IPS-20b (cell line): Measurements from ENCODE around the gene APOC3.

Source experiments
- H3K27ac ChIP-seq: one replicate; pipeline ENCODE4 v1.5.1; 2013; ENCODE audit warnings: low read length
- H3K27me3 ChIP-seq: 2 replicates; pipeline ENCODE4 v1.6.1; 2013; ENCODE audit warnings: mild to moderate bottlenecking, low read length, inconsistent platforms; ENCODE audit not compliant: insufficient read depth
- H3K36me3 ChIP-seq: 2 replicates; pipeline ENCODE4 v1.6.1; 2013; ENCODE audit warnings: low read depth, mild to moderate bottlenecking, inconsistent platforms, low read length, moderate library complexity; ENCODE audit not compliant: insufficient read depth
- H3K4me1 ChIP-seq: 2 replicates; pipeline ENCODE4 v1.6.1; 2013; ENCODE audit warnings: mild to moderate bottlenecking, control low read depth, inconsistent platforms, low read length, moderate library complexity; ENCODE audit not compliant: insufficient read depth
- H3K4me3 ChIP-seq: 2 replicates; pipeline ENCODE4 v1.5.1; 2013; ENCODE audit warnings: mild to moderate bottlenecking, low read length, inconsistent platforms
- H3K9ac ChIP-seq: 2 replicates; pipeline ENCODE4 v1.6.1; 2013; ENCODE audit warnings: low read depth, mild to moderate bottlenecking, inconsistent platforms, low read length, moderate library complexity
- H3K9me3 ChIP-seq: 2 replicates; pipeline ENCODE4 v1.6.1; 2013; ENCODE audit warnings: mild to moderate bottlenecking, low read depth, low read length, inconsistent platforms; ENCODE audit not compliant: insufficient read depth

APOC3 gene

GRCh38 chr11:116825854-116826750, 3.6 kb upstream of the APOC3 start:
- H3K4me1 ChIP-seq: no peaks in the 10 kb centered on the region
- no peaks in the 10 kb centered on the region for H3K27me3 ChIP-seq
- no peak overlapping the region for H3K27ac ChIP-seq
- no peaks in the 10 kb centered on the region for H3K9me3 ChIP-seq
- no peak overlapping the region for H3K9ac ChIP-seq
- no peaks in the 10 kb centered on the region for H3K36me3 ChIP-seq
- no peak overlapping the region for H3K4me3 ChIP-seq

GRCh38 chr11:116826751-116827431, 2.8 kb upstream of the APOC3 start:
- no peaks in the 10 kb centered on the region for H3K4me1 ChIP-seq
- H3K36me3 ChIP-seq: no peaks in the 10 kb centered on the region
- H3K27me3 ChIP-seq: no peaks in the 10 kb centered on the region
- no peak overlapping the region for H3K9ac ChIP-seq
- no peak overlapping the region for H3K27ac ChIP-seq
- H3K9me3 ChIP-seq: no peaks in the 10 kb centered on the region
- no peak overlapping the region for H3K4me3 ChIP-seq

DNA sequence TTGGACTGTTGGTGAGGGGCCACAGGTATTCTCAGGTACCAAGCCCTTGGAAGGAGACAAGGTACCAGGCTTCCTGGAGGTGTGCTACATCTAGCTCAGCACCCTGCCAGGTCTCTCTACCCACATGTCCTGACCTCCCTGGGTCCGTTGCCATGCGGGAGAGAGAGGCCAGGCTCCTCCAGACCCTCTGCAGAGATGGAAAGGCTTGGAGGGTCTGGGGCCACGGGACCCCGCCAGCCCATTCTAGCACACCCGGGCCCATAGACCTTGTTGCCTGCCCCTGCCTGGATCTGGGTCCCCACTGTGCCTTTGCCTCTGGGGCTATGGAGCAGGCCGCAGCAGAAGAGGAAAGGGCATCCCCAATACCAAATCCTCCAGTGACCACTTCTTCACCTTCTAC, 2.2 kb upstream of the APOC3 start:
- Histone ChIP-seq H3K27ac (no peak overlapping the region), H3K4me3 (no peak overlapping the region), H3K27me3 (no peaks in the 10 kb centered on the region), H3K9ac (no peak overlapping the region), H3K4me1 (no peaks in the 10 kb centered on the region), H3K9me3 (no peaks in the 10 kb centered on the region), H3K36me3 (no peaks in the 10 kb centered on the region)

GRCh38 chr11:116828632-116829524, 829 bp upstream of the APOC3 start:
- Histone ChIP-seq H3K36me3 (no peaks in the 10 kb centered on the region), H3K27ac (no peak overlapping the region), H3K4me3 (no peak overlapping the region), H3K9me3 (no peaks in the 10 kb centered on the region), H3K4me1 (no peaks in the 10 kb centered on the region), H3K27me3 (no peaks in the 10 kb centered on the region), H3K9ac (no peak overlapping the region)

DNA sequence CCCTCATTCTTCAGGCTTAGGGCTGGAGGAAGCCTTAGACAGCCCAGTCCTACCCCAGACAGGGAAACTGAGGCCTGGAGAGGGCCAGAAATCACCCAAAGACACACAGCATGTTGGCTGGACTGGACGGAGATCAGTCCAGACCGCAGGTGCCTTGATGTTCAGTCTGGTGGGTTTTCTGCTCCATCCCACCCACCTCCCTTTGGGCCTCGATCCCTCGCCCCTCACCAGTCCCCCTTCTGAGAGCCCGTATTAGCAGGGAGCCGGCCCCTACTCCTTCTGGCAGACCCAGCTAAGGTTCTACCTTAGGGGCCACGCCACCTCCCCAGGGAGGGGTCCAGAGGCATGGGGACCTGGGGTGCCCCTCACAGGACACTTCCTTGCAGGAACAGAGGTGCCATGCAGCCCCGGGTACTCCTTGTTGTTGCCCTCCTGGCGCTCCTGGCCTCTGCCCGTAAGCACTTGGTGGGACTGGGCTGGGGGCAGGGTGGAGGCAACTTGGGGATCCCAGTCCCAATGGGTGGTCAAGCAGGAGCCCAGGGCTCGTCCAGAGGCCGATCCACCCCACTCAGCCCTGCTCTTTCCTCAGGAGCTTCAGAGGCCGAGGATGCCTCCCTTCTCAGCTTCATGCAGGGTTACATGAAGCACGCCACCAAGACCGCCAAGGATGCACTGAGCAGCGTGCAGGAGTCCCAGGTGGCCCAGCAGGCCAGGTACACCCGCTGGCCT, 641 bp downstream of the APOC3 start:
- no peak overlapping the region for H3K4me3 ChIP-seq
- no peak overlapping the region for H3K9ac ChIP-seq
- H3K27ac ChIP-seq: no peak overlapping the region
- no peaks in the 10 kb centered on the region for H3K9me3 ChIP-seq
- peaks cover 8% of the 10 kb centered on the region for H3K27me3 ChIP-seq
- no peaks in the 10 kb centered on the region for H3K36me3 ChIP-seq
- H3K4me1 ChIP-seq: peaks cover 6% of the 10 kb centered on the region; the same call in 1 of the 2 replicates

DNA sequence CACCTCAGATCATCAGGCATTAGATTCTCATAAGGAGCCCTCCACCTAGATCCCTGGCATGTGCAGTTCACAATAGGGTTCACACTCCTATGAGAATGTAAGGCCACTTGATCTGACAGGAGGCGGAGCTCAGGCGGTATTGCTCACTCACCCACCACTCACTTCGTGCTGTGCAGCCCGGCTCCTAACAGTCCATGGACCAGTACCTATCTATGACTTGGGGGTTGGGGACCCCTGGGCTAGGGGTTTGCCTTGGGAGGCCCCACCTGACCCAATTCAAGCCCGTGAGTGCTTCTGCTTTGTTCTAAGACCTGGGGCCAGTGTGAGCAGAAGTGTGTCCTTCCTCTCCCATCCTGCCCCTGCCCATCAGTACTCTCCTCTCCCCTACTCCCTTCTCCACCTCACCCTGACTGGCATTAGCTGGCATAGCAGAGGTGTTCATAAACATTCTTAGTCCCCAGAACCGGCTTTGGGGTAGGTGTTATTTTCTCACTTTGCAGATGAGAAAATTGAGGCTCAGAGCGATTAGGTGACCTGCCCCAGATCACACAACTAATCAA, 2.2 kb downstream of the APOC3 start:
- H3K27me3 ChIP-seq: peaks cover 12% of the 10 kb centered on the region
- H3K36me3 ChIP-seq: no peaks in the 10 kb centered on the region
- peaks cover 7% of the 10 kb centered on the region; the same call in 1 of the 2 replicates for H3K4me1 ChIP-seq
- no peak overlapping the region for H3K4me3 ChIP-seq
- no peak overlapping the region for H3K27ac ChIP-seq
- no peaks in the 10 kb centered on the region for H3K9me3 ChIP-seq
- no peak overlapping the region for H3K9ac ChIP-seq

GRCh38 chr11:116832350-116833290, 2.9 kb downstream of the APOC3 start:
- peaks cover 7% of the 10 kb centered on the region; the same call in 1 of the 2 replicates for H3K4me1 ChIP-seq
- H3K9me3 ChIP-seq: no peaks in the 10 kb centered on the region
- no peak overlapping the region for H3K4me3 ChIP-seq
- H3K36me3 ChIP-seq: no peaks in the 10 kb centered on the region
- peaks cover 12% of the 10 kb centered on the region for H3K27me3 ChIP-seq
- H3K9ac ChIP-seq: no peak overlapping the region
- no peak overlapping the region for H3K27ac ChIP-seq

DNA sequence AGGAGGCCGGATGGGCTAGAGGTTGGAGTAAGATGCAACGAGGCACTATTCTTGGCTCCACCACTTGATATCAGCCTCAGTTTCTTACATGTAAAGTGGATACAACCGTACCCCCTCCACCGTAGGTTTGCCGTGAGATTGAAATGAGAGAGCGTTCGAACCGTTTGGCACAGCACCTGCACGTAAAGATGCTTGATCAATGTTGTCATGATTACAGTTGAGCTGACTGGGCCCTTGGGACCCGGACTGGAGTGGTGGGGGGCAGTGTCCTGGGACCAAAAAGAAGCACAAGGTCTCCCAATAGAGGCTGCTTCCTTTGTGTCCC, 3.7 kb downstream of the APOC3 start:
- H3K9me3 ChIP-seq: no peaks in the 10 kb centered on the region
- no peak overlapping the region for H3K9ac ChIP-seq
- H3K27ac ChIP-seq: no peak overlapping the region
- H3K4me3 ChIP-seq: no peak overlapping the region
- H3K27me3 ChIP-seq: peaks cover 12% of the 10 kb centered on the region
- H3K4me1 ChIP-seq: peaks cover 7% of the 10 kb centered on the region; the same call in 1 of the 2 replicates
- H3K36me3 ChIP-seq: no peaks in the 10 kb centered on the region

DNA sequence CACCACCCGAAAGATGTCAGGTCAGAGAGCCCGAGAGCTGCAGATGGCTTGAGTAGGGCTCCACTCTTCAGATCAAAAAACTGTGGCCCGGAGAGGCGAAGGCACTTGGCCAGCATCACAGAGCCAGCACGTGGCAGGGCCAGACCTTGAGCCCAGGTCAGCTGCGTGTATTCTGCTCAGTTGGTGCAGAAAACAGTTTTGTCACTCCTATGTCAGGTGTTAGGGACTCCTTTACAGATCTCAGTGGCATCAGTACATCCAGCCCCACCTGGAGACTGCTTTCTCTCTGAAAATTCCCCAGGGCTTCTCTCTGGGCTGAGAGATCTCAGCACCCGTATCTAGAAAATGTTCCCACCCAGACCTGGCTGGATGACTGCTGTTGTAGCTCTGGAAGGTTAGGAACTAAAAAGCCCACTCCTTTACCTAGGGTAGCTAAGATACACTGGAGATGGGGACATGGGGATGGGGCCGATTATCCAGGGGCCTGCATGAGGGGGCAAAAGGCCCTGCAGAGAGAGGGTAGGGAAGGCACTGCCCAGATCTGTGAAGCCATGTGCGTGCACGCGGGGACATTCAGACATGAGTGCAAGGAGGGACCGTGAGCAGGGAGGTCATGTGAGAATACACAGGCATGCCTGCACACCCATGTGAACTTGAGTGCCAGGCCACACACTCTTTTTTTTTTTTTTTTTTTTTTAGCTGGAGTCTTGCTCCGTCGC, 4.3 kb downstream of the APOC3 start:
- no peaks in the 10 kb centered on the region for H3K9me3 ChIP-seq
- no peaks in the 10 kb centered on the region for H3K36me3 ChIP-seq
- H3K4me3 ChIP-seq: no peak overlapping the region
- H3K27me3 ChIP-seq: peaks cover 12% of the 10 kb centered on the region
- H3K9ac ChIP-seq: no peak overlapping the region
- peaks cover 7% of the 10 kb centered on the region; the same call in 1 of the 2 replicates for H3K4me1 ChIP-seq
- no peak overlapping the region for H3K27ac ChIP-seq
